GM23248 (cell line): ENCODE results near the gene TRPM4. TPM values are rescaled to one million over a fixed set of nuclear protein-coding genes. Genes with fewer than 3 reads are reported as not detected.

Experiments used
- DNase-seq: peaks from one replicate; pipeline ENCODE4 v3.0.0-alpha.2; 2015
- H2AFZ ChIP-seq: fragments of 200-600 bp; sonication (generic); 2 replicates; pipeline ENCODE4 v1.6.1; 2016; ENCODE audit warnings: antibody characterized with exemption
- H3F3A ChIP-seq: fragments of 200-600 bp; sonication (generic); 2 replicates; pipeline ENCODE4 v1.6.1; 2016; ENCODE audit warnings: mild to moderate bottlenecking, antibody characterized with exemption, mixed run types; ENCODE audit not compliant: insufficient read depth
- H3K27ac ChIP-seq: fragments of 200-600 bp; sonication (generic); 2 replicates; pipeline ENCODE4 v1.5.1; 2016; ENCODE audit warnings: mild to moderate bottlenecking
- H3K27me3 ChIP-seq: fragments of 200-600 bp; sonication (generic); replicated peaks from 2 replicates; pipeline ENCODE4 v1.6.1; 2016; ENCODE audit warnings: mild to moderate bottlenecking; ENCODE audit not compliant: insufficient read depth
- H3K36me3 ChIP-seq: fragments of 200-600 bp; sonication (generic); 2 replicates; pipeline ENCODE4 v1.6.1; 2016; ENCODE audit warnings: low read depth, mild to moderate bottlenecking
- H3K4me1 ChIP-seq: fragments of 200-600 bp; sonication (generic); 2 replicates; pipeline ENCODE4 v1.6.1; 2016; ENCODE audit warnings: mild to moderate bottlenecking; ENCODE audit not compliant: insufficient read depth
- H3K4me2 ChIP-seq: fragments of 200-600 bp; sonication (generic); one replicate; pipeline ENCODE4 v1.6.1; 2016; ENCODE audit warnings: mild to moderate bottlenecking; ENCODE audit not compliant: unreplicated experiment
- H3K4me3 ChIP-seq: fragments of 200-600 bp; sonication (generic); 2 replicates; pipeline ENCODE4 v1.5.1; 2016; ENCODE audit warnings: mild to moderate bottlenecking
- H3K79me2 ChIP-seq: fragments of 200-600 bp; sonication (generic); 2 replicates; pipeline ENCODE4 v1.6.1; 2016; ENCODE audit warnings: mild to moderate bottlenecking; ENCODE audit not compliant: insufficient read depth
- H3K9ac ChIP-seq: fragments of 200-600 bp; sonication (generic); 2 replicates; pipeline ENCODE4 v1.6.1; 2016; ENCODE audit warnings: mild to moderate bottlenecking
- H3K9me2 ChIP-seq: fragments of 200-600 bp; sonication (generic); 2 replicates; pipeline ENCODE4 v1.6.1; 2016; ENCODE audit warnings: mixed run types, mild to moderate bottlenecking, moderate library complexity; ENCODE audit not compliant: insufficient read depth
- H3K9me3 ChIP-seq: fragments of 200-600 bp; sonication (generic); one replicate; pipeline ENCODE4 v1.6.1; 2017; ENCODE audit warnings: low read depth
- H4K20me1 ChIP-seq: fragments of 200-600 bp; sonication (generic); 2 replicates; pipeline ENCODE4 v1.6.0; 2016; ENCODE audit not compliant: insufficient read depth
- EZH2 ChIP-seq: fragments of 200-600 bp; sonication (generic); IDR thresholded peaks from 2 replicates; pipeline ENCODE4 v1.6.1; 2018; ENCODE audit warnings: antibody characterized with exemption, mild to moderate bottlenecking; ENCODE audit not compliant: insufficient read depth, poor library complexity, severe bottlenecking
- EZH2phosphoT487 ChIP-seq: fragments of 200-600 bp; sonication (generic); IDR thresholded peaks from 2 replicates; pipeline ENCODE4 v1.6.1; 2018; ENCODE audit warnings: antibody characterized with exemption, moderate library complexity, mild to moderate bottlenecking, low read depth; ENCODE audit not compliant: insufficient read depth
- WGBS, 2 experiments: methylation state at CpG; one replicate each; pipeline ENCODE4 v1.1.6; 2015 to 2017; ENCODE audit warnings: low lambda C conversion rate in 2 of 2, low coverage in 1 of 2; ENCODE audit errors: missing lambda C conversion rate in 2 of 2; 5-methylcytosine and 5-hydroxymethylcytosine counted together
- in situ Hi-C: fragments of 300-500 bp; cut with MboI; formaldehyde crosslinking; loops from 2 replicates; pipeline ENCODE4 v1.15.0; 2020
- polyA plus RNA-seq: library from polyadenylated mRNA; unstranded; fragments of >200 nt; fragmentation: Nextera tagmentation; extraction: Ambion mirVana; gene quantifications from 2 replicates; pipeline ENCODE4 v1.2.1, GENCODE V29; 2016
- total RNA-seq: library from RNA; depleted of rRNA; stranded (reverse); fragments of >200 nt; shearing (Covaris generic); gene quantifications from 2 replicates; pipeline ENCODE4 v1.2.3, GENCODE V29; 2014

Gene TRPM4
- total and polyA plus RNA-seq, 2 experiments from 2014 or later, result 18.4 to 20.1 TPM

DNA sequence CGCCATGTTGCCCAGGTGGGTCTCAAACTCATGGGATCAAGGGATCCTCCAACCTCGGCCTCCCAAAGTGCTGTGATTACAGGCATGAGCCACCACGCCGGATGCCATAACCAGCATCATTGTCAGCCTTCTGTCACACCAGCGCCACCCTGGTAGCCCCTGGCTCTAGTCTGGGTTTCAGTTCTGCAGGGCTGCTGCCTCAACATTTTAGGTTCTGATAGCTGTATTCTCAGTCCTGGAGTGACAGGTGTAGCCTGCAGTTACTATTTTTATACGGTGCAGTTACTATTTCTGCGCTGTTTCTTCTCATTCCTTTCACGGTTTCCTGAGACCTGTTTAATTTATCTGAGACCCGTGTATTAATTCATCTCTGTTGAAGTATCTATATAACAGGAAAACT, 57.1 kb downstream of the TRPM4 start:
- peaks cover 4% of the 10 kb centered on the region; the same call in 1 of the 2 replicates for H3K36me3 ChIP-seq
- H4K20me1 ChIP-seq, result no peaks in the 10 kb centered on the region
- H3K9me2 ChIP-seq, result no peaks in the 10 kb centered on the region
- H3K4me2 ChIP-seq, result no peak overlapping the region
- H3K9me3 ChIP-seq, result no peaks in the 10 kb centered on the region
- H3F3A ChIP-seq, result no peaks in the 10 kb centered on the region
- H3K4me3 ChIP-seq, result no peak overlapping the region
- H3K27me3 ChIP-seq, result no peaks in the 10 kb centered on the region
- no peak overlapping the region for H3K27ac ChIP-seq
- H3K79me2 ChIP-seq, result no peaks in the 10 kb centered on the region
- H2AFZ ChIP-seq, result no peak overlapping the region
- DNase-seq, result no peak
- H3K4me1 ChIP-seq, result no peaks in the 10 kb centered on the region
- in situ Hi-C loops, result no loop called here
- TF ChIP-seq EZH2, result no peak
- H3K9ac ChIP-seq, result no peak overlapping the region
- 84 to 85% methylated on average over 9 of the region's 9 CpGs for WGBS, 2 experiments

DNA sequence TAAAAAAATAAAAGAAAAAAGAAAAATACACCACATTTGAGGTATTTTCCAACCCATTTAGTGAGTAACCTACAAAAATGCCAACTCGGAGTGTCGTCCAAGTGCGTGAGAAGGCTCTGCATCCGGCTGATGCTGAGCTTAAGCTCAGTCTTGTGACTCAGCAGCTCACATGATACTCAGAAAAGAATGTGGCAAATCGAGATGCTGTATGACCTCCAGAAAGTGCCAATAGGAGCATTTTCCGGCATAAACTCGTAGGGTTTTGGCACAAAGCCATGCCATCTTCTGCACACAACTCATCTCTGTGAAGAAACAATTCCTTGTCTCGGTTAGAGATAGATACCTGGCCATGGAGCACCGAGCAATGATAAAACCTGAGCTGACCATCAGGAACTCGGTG, 58.5 kb downstream of the TRPM4 start:
- TF ChIP-seq EZH2phosphoT487 (no peak), EZH2 (no peak)
- in situ Hi-C loops, result no loop called here
- Histone ChIP-seq H3K79me2 (no peaks in the 10 kb centered on the region), H3K4me1 (no peaks in the 10 kb centered on the region), H3K9me2 (no peaks in the 10 kb centered on the region), H3K9ac (no peak overlapping the region), H3K4me3 (no peak overlapping the region), H3F3A (no peaks in the 10 kb centered on the region), H2AFZ (no peak overlapping the region), H4K20me1 (no peaks in the 10 kb centered on the region), H3K36me3 (peaks cover 4% of the 10 kb centered on the region; the same call in 1 of the 2 replicates), H3K27me3 (no peaks in the 10 kb centered on the region), H3K4me2 (no peak overlapping the region), H3K27ac (no peak overlapping the region), H3K9me3 (no peaks in the 10 kb centered on the region)
- WGBS, 2 experiments, result 52 to 55% methylated on average over 10 of the region's 10 CpGs
- DNase-seq, result peak; percentile 58

DNA sequence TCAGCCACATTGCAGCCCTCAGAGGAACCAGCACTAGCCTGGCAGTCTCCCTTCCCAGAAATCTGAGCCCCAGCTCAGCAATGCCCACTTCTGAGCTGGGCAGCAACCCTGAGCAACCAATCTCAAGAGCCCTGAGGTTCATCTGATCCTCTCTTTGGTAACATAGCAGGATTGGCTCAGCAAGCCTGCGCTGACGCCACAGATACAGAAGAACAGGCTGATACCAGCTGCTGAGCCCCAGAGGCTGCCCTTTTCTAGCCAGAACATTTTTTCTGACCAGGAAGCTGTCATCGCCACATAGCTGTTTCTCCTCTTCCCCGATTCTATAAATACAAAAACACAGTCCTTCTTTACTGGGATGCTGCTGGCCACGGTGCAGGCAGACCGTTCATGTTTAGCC, 59.8 kb downstream of the TRPM4 start:
- H4K20me1 ChIP-seq, result no peaks in the 10 kb centered on the region
- in situ Hi-C loops, result no loop called here
- DNase-seq, result no peak
- no peak for TF ChIP-seq EZH2
- no peak overlapping the region for H3K4me3 ChIP-seq
- WGBS, 2 experiments, result 82 to 84% methylated on average over 6 of the region's 6 CpGs
- H3K79me2 ChIP-seq, result no peaks in the 10 kb centered on the region
- no peaks in the 10 kb centered on the region for H3K9me2 ChIP-seq
- H3K27me3 ChIP-seq, result no peaks in the 10 kb centered on the region
- H3K4me2 ChIP-seq, result no peak overlapping the region
- H3K9ac ChIP-seq, result no peak overlapping the region
- H3K9me3 ChIP-seq, result no peaks in the 10 kb centered on the region
- H3K27ac ChIP-seq, result no peak overlapping the region
- no peaks in the 10 kb centered on the region for H3K4me1 ChIP-seq
- no peak overlapping the region for H2AFZ ChIP-seq
- peaks cover 4% of the 10 kb centered on the region; the same call in 1 of the 2 replicates for H3K36me3 ChIP-seq
- no peaks in the 10 kb centered on the region for H3F3A ChIP-seq

DNA sequence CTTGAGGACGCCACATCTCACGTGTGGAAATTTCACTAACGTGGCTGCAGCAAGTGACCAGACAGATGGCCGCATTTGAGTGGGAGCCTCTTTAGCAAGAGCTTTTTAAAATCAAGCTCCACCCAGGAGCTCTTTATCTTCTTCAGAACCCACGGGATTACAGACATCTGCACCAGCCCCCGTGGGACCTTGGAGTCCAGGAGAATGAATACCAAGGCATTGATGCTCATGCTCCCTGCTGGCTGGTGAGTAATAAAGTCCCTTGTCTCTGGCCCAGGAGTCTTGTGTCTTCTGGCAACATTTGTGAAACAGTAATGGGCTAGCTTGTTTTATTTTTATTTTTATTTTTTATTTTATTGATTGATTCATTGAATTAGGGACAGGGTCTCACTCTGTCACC, 64.4 kb downstream of the TRPM4 start:
- Histone ChIP-seq H3K27ac (no peak overlapping the region), H2AFZ (no peak overlapping the region), H3K9me2 (no peaks in the 10 kb centered on the region), H3K79me2 (no peaks in the 10 kb centered on the region), H3K4me3 (no peak overlapping the region), H3K4me1 (no peaks in the 10 kb centered on the region), H3K9ac (no peak overlapping the region), H3K27me3 (no peaks in the 10 kb centered on the region), H3K36me3 (no peaks in the 10 kb centered on the region), H3F3A (no peaks in the 10 kb centered on the region), H3K4me2 (no peak overlapping the region), H3K9me3 (no peaks in the 10 kb centered on the region), H4K20me1 (no peaks in the 10 kb centered on the region)
- in situ Hi-C loops, result no loop called here
- peak; percentile 58 for DNase-seq
- 64 to 67% methylated on average over 6 of the region's 6 CpGs for WGBS, 2 experiments
- TF ChIP-seq EZH2, result no peak
- no peak for TF ChIP-seq EZH2phosphoT487

DNA sequence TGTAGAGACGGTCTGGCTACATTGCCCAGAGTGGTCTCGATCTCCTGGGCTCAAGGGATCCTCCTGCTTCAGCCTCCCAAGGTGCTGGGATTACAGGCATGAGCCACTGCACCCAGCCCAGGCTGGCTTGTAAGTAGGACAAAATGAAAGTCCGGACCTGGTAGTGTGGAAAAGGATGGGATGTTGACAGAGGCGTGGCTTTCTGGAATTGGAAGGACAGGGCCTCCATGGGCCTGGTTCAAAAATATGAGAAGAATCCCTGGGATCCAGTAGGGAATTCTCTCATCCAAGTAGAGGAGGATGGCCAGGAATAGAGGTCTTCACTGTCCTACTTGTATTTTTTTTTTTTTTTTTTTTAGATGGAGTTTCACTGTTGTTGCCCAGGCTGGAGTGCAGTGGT, 64.9 kb downstream of the TRPM4 start:
- Histone ChIP-seq H3K9me2 (no peaks in the 10 kb centered on the region), H4K20me1 (no peaks in the 10 kb centered on the region), H3K4me3 (no peak overlapping the region), H3K4me2 (no peak overlapping the region), H3K79me2 (no peaks in the 10 kb centered on the region), H3K4me1 (no peaks in the 10 kb centered on the region), H3K9me3 (no peaks in the 10 kb centered on the region), H3K36me3 (no peaks in the 10 kb centered on the region), H2AFZ (no peak overlapping the region), H3F3A (no peaks in the 10 kb centered on the region), H3K27me3 (no peaks in the 10 kb centered on the region), H3K27ac (no peak overlapping the region), H3K9ac (no peak overlapping the region)
- TF ChIP-seq EZH2 (no peak), EZH2phosphoT487 (no peak)
- DNase-seq, result no peak
- WGBS, 2 experiments, result 62 to 69% methylated on average over 4 of the region's 4 CpGs
- in situ Hi-C loops, result no loop called here
